Measurements from ENCODE around the gene NFILZ.

Gene NFILZ

DNA sequence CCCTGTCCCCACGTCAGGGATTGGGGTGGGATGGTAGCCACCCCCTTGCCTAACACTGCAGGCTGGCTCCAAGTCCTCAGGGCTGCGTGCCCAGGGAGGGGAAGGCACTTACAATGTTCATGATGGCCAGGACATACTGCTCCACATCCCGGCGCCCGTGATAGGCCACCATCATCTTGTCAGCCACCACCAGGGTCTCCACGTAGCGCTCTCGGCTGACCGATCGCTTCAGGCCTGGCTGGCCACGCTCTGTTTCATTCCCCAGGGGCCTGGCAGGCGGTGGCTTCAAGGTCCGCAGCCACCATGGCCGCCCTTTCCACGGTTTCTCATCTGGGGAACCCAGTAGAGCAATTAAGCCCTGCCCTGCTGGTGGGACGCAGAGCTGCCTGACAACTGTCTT, 29.6 kb upstream of the NFILZ start:
- peaks cover 87% of the 10 kb centered on the region for H3K36me3 Mint-ChIP-seq (ENCODE audit: low read depth)
- H3K27ac Mint-ChIP-seq, result no peak overlapping the region
- DNase-seq, result no peak
- H3K27me3 Mint-ChIP-seq (ENCODE audit: low read depth, poor library complexity), result peaks cover 2% of the 10 kb centered on the region
- TF ChIP-seq, protein P1, sequence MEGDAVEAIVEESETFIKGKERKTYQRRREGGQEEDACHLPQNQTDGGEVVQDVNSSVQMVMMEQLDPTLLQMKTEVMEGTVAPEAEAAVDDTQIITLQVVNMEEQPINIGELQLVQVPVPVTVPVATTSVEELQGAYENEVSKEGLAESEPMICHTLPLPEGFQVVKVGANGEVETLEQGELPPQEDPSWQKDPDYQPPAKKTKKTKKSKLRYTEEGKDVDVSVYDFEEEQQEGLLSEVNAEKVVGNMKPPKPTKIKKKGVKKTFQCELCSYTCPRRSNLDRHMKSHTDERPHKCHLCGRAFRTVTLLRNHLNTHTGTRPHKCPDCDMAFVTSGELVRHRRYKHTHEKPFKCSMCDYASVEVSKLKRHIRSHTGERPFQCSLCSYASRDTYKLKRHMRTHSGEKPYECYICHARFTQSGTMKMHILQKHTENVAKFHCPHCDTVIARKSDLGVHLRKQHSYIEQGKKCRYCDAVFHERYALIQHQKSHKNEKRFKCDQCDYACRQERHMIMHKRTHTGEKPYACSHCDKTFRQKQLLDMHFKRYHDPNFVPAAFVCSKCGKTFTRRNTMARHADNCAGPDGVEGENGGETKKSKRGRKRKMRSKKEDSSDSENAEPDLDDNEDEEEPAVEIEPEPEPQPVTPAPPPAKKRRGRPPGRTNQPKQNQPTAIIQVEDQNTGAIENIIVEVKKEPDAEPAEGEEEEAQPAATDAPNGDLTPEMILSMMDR (IDR thresholded peaks at IDR 0.05), result no peak
- peaks cover 15% of the 10 kb centered on the region for H3K9me3 Mint-ChIP-seq
- H3K4me1 Mint-ChIP-seq, result no peaks in the 10 kb centered on the region
- no peak overlapping the region for H3K4me3 Mint-ChIP-seq

DNA sequence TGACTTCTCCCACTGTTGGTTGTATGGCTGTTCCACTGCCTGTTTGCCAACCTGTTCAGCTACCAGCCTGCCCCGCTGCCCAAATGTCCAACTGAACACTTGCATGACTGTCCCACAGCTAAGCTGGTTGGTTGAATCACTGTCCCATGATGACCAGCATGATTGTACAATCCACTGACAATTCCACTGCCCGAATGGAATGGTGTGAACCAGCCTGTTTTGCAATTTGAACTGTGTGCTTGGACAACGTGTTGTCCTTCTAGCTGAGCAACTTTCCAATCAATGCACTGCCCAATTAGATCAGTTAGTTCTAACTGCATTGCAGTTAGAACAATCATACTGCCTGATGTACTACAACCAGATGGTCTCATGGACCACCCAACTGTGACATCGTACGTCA, 28.6 kb upstream of the NFILZ start:
- H3K4me3 Mint-ChIP-seq, result no peak overlapping the region

DNA sequence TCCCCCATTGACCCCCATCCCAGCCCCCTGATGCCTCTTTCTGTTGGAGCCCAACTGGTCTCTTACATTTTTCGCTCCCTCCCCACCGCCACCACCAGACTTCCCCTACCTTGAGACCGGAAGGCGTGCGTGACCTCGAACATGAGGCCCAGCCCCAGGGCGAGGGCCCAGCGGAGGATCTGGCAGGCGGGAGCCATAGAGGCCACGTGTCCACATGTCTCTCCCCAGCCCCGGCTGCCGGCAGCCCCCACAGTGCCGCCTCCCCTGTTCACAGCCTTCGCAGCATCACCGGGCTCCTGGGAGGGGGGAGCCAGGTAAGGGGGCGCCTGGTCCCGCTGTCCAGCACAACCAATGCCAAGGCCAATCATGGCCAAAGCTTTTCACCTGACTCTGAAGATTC, 24.9 kb upstream of the NFILZ start:
- Mint-ChIP-seq H3K4me1 (peaks cover 31% of the 10 kb centered on the region), H3K27me3 (ENCODE audit: low read depth, poor library complexity) (peaks cover 2% of the 10 kb centered on the region), H3K9me3 (peaks cover 24% of the 10 kb centered on the region), H3K4me3 (no peak overlapping the region), H3K27ac (no peak overlapping the region), H3K36me3 (ENCODE audit: low read depth) (peaks cover 77% of the 10 kb centered on the region)
- DNase-seq, result no peak
- TF ChIP-seq, protein P1 (IDR thresholded peaks at IDR 0.05), result no peak

More for the DNA sequence above, 28.6 kb upstream of the NFILZ start:
- Mint-ChIP-seq H3K27me3 (ENCODE audit: low read depth, poor library complexity) (peaks cover 2% of the 10 kb centered on the region), H3K4me1 (peaks cover 3% of the 10 kb centered on the region), H3K36me3 (ENCODE audit: low read depth) (peaks cover 93% of the 10 kb centered on the region), H3K27ac (no peak overlapping the region), H3K9me3 (peaks cover 24% of the 10 kb centered on the region)
- TF ChIP-seq, protein P1 (IDR thresholded peaks at IDR 0.05), result no peak
- no peak for DNase-seq

DNA sequence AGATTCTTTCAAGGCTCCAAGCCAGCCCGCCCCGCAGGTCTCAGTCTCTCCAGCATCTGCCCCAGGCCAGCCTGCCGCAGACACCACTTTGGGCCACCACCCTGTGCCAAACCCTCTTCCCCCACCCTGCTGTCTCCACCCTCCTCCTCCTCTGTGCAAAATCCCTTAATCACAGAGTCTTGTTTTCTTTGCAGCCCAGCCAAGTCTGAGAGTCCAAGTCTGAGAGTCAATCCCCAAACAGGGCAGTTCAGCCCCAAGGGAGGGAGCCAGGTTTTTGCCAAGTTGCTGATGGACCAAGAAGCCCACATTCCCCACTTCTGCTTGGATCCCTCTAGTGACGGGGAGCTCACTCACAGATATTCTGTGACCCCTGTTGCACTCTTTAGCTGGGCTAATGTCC, 23.0 kb upstream of the NFILZ start:
- Mint-ChIP-seq H3K4me3 (no peak overlapping the region), H3K36me3 (ENCODE audit: low read depth) (peaks cover 58% of the 10 kb centered on the region), H3K27me3 (ENCODE audit: low read depth, poor library complexity) (peaks cover 2% of the 10 kb centered on the region), H3K9me3 (peaks cover 24% of the 10 kb centered on the region), H3K4me1 (peaks cover 35% of the 10 kb centered on the region), H3K27ac (no peak overlapping the region)
- DNase-seq, result no peak
- TF ChIP-seq, protein P1 (IDR thresholded peaks at IDR 0.05), result no peak

DNA sequence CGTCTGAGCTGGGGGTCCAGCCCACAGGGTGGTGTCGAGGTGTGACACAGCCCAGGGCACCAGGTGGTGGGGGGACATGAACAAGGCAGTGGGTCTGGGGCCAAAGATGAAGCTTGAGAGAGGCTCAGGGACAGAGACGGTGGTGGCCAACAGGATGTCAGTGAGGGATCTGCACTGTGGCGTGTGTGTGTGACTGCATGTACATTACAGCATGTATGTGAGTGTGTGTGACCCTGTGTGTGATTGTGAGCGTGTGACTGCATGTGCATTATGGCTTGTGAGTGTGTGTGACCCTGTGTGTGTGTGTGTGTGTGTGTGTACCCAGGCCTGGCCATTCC, 21.5 kb upstream of the NFILZ start:
- peak overlapping the region; percentile 93 for H3K4me3 Mint-ChIP-seq
- peak overlapping the region; percentile 95 for H3K27ac Mint-ChIP-seq
- TF ChIP-seq, protein P1 (IDR thresholded peaks at IDR 0.05), result no peak
- no peak for DNase-seq
- peaks cover 43% of the 10 kb centered on the region for H3K36me3 Mint-ChIP-seq (ENCODE audit: low read depth)
- no peaks in the 10 kb centered on the region for H3K27me3 Mint-ChIP-seq (ENCODE audit: low read depth, poor library complexity)
- peaks cover 36% of the 10 kb centered on the region for H3K4me1 Mint-ChIP-seq
- H3K9me3 Mint-ChIP-seq, result peaks cover 24% of the 10 kb centered on the region

DNA sequence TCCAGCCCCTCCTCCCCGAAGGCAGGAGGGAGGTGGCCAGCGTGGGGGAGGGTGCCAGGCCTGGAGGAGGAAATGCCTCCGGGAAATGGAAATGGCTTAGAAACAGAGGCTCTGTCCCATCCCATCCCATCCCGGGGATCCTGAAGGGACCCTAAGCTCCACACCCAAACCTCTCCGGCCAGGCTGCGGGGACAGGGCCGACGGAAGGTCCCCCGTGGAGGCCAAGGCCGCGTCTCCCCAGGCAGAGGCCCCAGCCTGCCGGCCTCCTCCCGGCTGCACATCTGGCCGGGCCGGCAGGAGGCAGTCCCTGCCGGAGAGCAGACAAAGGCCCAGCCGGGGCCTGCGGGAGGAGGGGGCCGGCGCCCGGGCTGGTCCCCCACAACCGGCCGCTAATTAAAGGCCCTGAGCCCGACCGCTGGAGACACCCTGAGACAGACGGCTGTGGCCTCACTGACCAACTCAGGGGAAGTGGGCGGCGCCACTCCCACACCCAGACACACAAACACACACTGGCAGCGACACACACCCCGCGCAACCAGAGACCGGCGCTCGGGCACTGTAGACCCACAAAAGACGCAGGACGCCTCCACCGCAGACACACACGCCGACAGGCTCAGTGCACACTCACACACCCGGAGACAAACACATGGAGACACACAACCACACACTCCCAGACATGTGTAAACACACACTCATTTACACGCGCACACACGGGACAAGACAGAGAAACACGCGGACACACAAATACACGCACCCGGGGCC, 21.0 kb upstream of the NFILZ start:
- TF ChIP-seq, protein P1 (IDR thresholded peaks at IDR 0.05), result no peak
- H3K9me3 Mint-ChIP-seq, result peaks cover 22% of the 10 kb centered on the region
- peak; percentile 69 for DNase-seq
- H3K4me1 Mint-ChIP-seq, result peaks cover 36% of the 10 kb centered on the region
- peak overlapping the region; percentile 96 for H3K27ac Mint-ChIP-seq
- peaks cover 41% of the 10 kb centered on the region for H3K36me3 Mint-ChIP-seq (ENCODE audit: low read depth)
- H3K4me3 Mint-ChIP-seq, result peak overlapping the region; percentile 99
- no peaks in the 10 kb centered on the region for H3K27me3 Mint-ChIP-seq (ENCODE audit: low read depth, poor library complexity)
